Islet precursor cell (in vitro differentiated cells): ENCODE measurements around the gene SUV39H2.
"Not testable (repeated sequence)": the region's sequence is repeated elsewhere in the genome, so short reads cannot be mapped to it uniquely, and the experiment has no call there.

Experiments used
- DNase-seq: peaks from one replicate; pipeline ENCODE4 v3.0.0-alpha.2; 2018

Gene SUV39H2

DNA sequence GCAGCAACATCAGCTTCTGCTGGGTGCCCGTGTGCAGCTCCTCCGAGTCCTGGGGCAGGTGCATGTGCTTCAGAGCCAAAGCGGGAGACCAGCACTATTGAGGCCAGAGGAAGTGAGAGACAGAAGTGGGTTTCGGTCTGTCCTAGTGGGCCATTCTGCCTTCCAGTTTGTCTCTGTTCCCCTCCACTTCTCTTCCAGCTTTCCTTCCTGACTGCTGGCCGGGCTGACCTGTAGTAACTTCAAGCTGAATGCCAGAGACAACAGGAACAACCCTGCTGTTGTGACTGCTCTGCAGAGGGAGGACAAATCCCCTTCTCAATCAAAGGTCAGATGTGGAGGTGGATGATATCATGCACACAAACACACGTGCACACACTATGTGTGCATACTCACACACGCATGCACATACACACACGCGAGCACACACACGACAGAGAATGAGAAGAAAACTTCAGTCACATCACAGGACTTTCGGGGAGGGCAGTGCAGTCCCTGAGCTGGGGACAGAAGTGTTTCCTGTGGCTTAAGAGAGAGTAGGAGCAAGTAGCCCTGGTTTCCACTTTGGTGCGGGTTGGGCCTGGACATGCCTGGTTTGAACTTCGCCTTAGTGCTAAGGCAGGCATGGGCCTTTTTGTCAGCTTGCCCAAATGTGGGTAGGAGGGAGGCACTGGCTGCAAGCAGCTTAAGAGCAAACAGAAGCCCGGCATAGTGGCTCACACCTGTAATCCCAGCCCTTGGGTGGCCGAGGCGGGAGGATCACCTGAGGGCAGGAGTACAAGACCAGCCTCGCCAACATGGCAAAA, 63.7 kb downstream of the SUV39H2 start:
- DNase-seq: not testable (repeated sequence)

DNA sequence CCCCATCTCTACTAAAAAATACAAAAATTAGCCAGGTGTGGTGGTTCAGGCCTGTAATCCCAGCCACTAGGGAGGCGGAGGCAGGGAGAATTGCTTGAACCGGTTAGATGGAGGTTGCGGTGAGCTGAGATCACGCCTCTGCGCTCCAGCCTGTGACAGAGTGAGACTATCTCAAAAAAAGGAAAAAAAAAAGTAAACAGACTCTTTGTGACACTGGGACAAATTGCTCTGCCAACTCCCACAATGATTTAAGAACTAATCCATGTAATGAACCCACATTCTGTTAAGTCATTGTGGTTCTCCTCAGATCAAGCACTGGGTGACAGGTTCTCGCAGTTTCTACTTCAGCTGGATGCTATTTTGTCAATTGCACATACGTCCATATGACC, 64.3 kb downstream of the SUV39H2 start:
- not testable (repeated sequence) for DNase-seq

DNA sequence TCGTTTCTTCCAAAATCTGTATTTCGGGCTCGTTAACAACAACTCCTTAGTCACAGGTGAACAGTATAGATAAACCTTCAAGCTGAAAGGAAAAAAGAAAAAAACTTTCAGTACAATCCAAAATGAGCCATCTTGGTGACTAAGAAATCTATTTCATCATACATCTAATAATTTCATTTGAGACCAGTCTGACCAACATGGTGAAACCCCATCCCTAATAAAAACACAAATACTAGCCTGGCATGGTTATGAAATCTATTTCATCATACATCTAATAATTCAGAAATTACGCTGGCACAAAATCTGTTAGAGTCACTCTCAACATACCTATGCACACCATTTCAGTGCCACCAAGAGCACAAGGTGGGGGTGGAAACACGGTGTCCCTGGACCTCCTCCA, 66.4 kb downstream of the SUV39H2 start:
- DNase-seq: no peak

DNA sequence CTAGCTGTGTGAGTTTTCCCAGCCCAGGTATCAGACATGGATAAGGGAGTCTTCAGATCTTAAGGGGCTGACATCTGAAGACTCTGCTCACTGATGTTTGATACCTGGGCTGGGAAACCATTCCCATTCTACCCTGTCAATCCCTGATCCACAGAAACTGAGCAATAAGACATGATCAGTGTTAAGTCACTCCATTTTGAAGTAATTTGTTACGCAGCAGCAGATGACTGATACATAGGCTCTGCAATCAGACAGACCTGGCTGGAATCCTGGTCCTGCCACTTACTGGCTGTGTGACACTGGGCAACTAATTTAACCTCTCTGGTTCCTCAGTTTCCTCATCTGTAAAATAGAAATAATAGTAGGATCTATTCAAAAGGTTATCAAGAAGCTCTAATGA, 68.6 kb downstream of the SUV39H2 start:
- no peak for DNase-seq

DNA sequence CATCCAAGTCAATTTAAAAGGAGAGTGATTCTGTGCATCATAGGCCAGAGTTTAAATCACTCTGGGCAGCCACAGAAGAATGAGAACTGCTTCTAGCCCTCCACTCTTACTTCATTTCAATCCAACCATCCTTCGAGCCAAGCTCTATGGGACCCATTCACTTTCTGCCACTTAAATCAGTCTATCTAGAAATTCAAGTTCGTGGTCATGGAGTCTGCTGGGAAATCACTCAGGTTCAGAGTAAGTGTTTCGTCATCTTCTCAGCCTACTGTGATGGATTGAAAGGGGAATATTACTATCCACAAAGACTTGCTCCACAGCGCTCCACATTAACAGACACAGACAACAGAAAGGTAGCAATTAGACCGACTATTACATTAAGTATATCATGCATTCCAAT, 70.6 kb downstream of the SUV39H2 start:
- DNase-seq: no peak

DNA sequence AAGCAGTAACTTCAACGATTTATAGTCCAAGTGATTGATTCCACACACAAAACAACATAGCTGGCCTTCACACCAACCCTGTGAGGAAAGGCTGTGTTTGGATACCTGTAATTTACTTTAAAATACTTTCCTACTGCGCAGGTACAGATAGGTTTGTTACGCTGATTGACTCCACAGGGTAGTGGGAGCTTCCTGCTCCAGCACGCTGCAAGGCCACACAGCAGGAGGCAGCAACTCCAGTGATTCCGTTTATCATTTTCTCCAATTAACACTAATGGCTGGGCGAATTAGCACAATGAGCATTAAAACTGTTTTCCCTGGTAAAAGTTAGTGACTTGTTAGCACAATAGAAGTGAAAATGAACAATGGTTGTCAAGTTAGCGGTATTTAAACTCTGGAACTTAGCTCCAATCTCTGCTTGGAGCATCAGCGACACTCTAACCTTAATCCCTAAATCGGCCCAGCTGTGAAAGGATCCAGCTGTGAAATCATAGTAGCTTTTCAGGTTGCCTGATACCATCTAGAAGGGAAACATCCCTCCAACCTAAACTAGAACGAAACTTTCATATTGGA, 74.3 kb downstream of the SUV39H2 start:
- DNase-seq: no peak

DNA sequence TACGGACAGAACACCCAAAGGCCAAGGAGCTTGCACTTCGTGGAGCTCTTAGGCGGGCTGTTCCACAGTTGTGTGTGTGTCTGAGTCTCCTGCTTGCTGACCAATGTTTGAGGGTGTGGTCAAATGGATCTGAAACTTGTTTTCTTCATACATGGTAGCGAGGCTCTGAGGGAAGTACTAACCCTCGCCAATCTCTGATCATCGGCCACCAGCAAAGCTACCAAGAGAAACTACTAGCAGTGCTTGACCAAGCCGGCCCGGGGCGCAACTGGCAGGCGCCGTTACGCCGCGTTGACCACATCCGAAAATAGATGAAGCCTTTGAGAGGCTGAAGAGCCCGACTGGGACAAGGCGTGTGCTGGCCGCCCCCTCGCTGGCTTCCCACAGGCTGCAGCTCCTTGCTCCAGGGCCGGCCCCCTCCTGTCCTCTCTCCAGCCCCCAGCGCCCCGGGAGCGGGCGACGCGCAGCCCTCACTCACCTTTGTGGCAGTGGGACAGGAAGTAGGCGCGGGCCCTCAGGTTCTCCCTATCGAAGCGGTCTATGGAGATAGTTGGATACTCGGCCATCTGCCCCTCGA, 74.8 kb downstream of the SUV39H2 start:
- DNase-seq: no peak
